ENCODE results near the gene CDH16.

GRCh38 chr16:66926171-66926947, 7.7 kb upstream of the CDH16 start:
- TF ChIP-seq POLR2AphosphoS5 (IDR thresholded peaks at IDR 0.05; ENCODE audit: low read depth, low read length): no peak
- TF ChIP-seq SIN3A (IDR thresholded peaks at IDR 0.05; ENCODE audit: borderline replicate concordance, insufficient read depth, low read length): no peak
